NCI-H774 (cell line): ENCODE measurements around the gene CCR7.

Experiments used
- DNase-seq: peaks from one replicate; lab custom pipeline; 2025; lab: John Stamatoyannopoulos, UW

Gene CCR7

GRCh38 chr17:40516581-40517285, 48.5 kb downstream of the CCR7 start:
- DNase-seq = no peak

- DNase-seq = no peak
Measured at GRCh38 chr17:40515491-40516041, 49.7 kb downstream of the CCR7 start.

- DNase-seq = no peak
Measured at GRCh38 chr17:40515011-40515410, 50.3 kb downstream of the CCR7 start.

GRCh38 chr17:40514013-40514875, 51.0 kb downstream of the CCR7 start:
- DNase-seq = no peak

GRCh38 chr17:40511667-40512220, 53.5 kb downstream of the CCR7 start:
- DNase-seq = no peak

- DNase-seq = no peak
Measured at GRCh38 chr17:40511136-40511535, 54.1 kb downstream of the CCR7 start.

- no peak for DNase-seq
Measured at GRCh38 chr17:40510328-40510648, 55.0 kb downstream of the CCR7 start.

GRCh38 chr17:40509626-40510327, 55.5 kb downstream of the CCR7 start:
- DNase-seq = no peak

GRCh38 chr17:40506786-40507185, 58.5 kb downstream of the CCR7 start:
- DNase-seq = no peak
